Measurements from ENCODE around the gene PRPF40A.
"Not testable (repeated sequence)": the region's sequence is repeated elsewhere in the genome, so short reads cannot be mapped to it uniquely, and the experiment has no call there.

The PRPF40A gene

GRCh38 chr2:152717228-152718075 lies at the start of gene PRPF40A:
PRPF40A (minus strand) TSS chr2:152717461; CDS start chr2:152717439, 22 bp downstream.
- DNase-seq (ENCODE audit: low read depth in 2 of 2, low spot score in 1 of 2), result peak; percentile 97

- DNase-seq (ENCODE audit: low read depth in 2 of 2, low spot score in 1 of 2), result no peak
Observed at GRCh38 chr2:152766928-152767327, 49.7 kb upstream of the PRPF40A start.

- no peak for DNase-seq (ENCODE audit: low read depth in 2 of 2, low spot score in 1 of 2)
Observed at GRCh38 chr2:152763651-152764050, 46.4 kb upstream of the PRPF40A start.

- DNase-seq (ENCODE audit: low read depth in 2 of 2, low spot score in 1 of 2), result not testable (repeated sequence)
Observed at GRCh38 chr2:152763208-152763607, 45.9 kb upstream of the PRPF40A start.

GRCh38 chr2:152762202-152762601 lies 44.9 kb upstream of the PRPF40A start:
- DNase-seq (ENCODE audit: low read depth in 2 of 2, low spot score in 1 of 2), result no peak

- no peak for DNase-seq (ENCODE audit: low read depth in 2 of 2, low spot score in 1 of 2)
Observed at GRCh38 chr2:152761214-152761613, 44.0 kb upstream of the PRPF40A start.

GRCh38 chr2:152759290-152760072 lies 42.2 kb upstream of the PRPF40A start:
- no peak for DNase-seq (ENCODE audit: low read depth in 2 of 2, low spot score in 1 of 2)

- no peak for DNase-seq (ENCODE audit: low read depth in 2 of 2, low spot score in 1 of 2)
Observed at GRCh38 chr2:152755029-152755428, 37.8 kb upstream of the PRPF40A start.

GRCh38 chr2:152747751-152748150 lies 30.5 kb upstream of the PRPF40A start:
- DNase-seq (ENCODE audit: low read depth in 2 of 2, low spot score in 1 of 2), result not testable (repeated sequence)

- DNase-seq (ENCODE audit: low read depth in 2 of 2, low spot score in 1 of 2), result no peak
Observed at GRCh38 chr2:152743002-152743401, 25.7 kb upstream of the PRPF40A start.

GRCh38 chr2:152740743-152741328 lies 23.6 kb upstream of the PRPF40A start:
- DNase-seq (ENCODE audit: low read depth in 2 of 2, low spot score in 1 of 2), result no peak

- not testable (repeated sequence) for DNase-seq (ENCODE audit: low read depth in 2 of 2, low spot score in 1 of 2)
Observed at GRCh38 chr2:152739705-152740104, 22.4 kb upstream of the PRPF40A start.

GRCh38 chr2:152738438-152738837 lies 21.2 kb upstream of the PRPF40A start:
- no peak for DNase-seq (ENCODE audit: low read depth in 2 of 2, low spot score in 1 of 2)

- DNase-seq (ENCODE audit: low read depth in 2 of 2, low spot score in 1 of 2), result not testable (repeated sequence)
Observed at GRCh38 chr2:152737509-152737908, 20.2 kb upstream of the PRPF40A start.

GRCh38 chr2:152730591-152731333 lies 13.5 kb upstream of the PRPF40A start:
- DNase-seq (ENCODE audit: low read depth in 2 of 2, low spot score in 1 of 2), result peak in 1 of 2 donors; percentile 21

GRCh38 chr2:152729844-152730243 lies 12.6 kb upstream of the PRPF40A start:
- no peak for DNase-seq (ENCODE audit: low read depth in 2 of 2, low spot score in 1 of 2)

- no peak for DNase-seq (ENCODE audit: low read depth in 2 of 2, low spot score in 1 of 2)
Observed at GRCh38 chr2:152723918-152724317, 6.7 kb upstream of the PRPF40A start.

GRCh38 chr2:152722639-152723038 lies 5.4 kb upstream of the PRPF40A start:
- DNase-seq (ENCODE audit: low read depth in 2 of 2, low spot score in 1 of 2), result not testable (repeated sequence)

GRCh38 chr2:152720794-152721193 lies 3.5 kb upstream of the PRPF40A start:
- no peak for DNase-seq (ENCODE audit: low read depth in 2 of 2, low spot score in 1 of 2)

- no peak for DNase-seq (ENCODE audit: low read depth in 2 of 2, low spot score in 1 of 2)
Observed at GRCh38 chr2:152718909-152719645, 1.8 kb upstream of the PRPF40A start.

Data from stimulated activated CD8-positive, alpha-beta memory T cell treated with anti-CD3 and anti-CD28 coated beads, Interleukin-4, amount 100 ng/mL, for 4 hours (primary cell).